Activated T-cell treated with anti-CD3 and anti-CD28 coated beads, Interleukin-2, amount 50 U/mL, for 1 hour (primary cell): ENCODE measurements around the gene PIP5K1C.
A peak's percentile ranks its signal among the peaks of the same experiment; 100 is the strongest.

Experiments
- DNase-seq: peaks from one replicate; pipeline ENCODE4 v3.0.0-alpha.2; 2020

PIP5K1C gene

DNA sequence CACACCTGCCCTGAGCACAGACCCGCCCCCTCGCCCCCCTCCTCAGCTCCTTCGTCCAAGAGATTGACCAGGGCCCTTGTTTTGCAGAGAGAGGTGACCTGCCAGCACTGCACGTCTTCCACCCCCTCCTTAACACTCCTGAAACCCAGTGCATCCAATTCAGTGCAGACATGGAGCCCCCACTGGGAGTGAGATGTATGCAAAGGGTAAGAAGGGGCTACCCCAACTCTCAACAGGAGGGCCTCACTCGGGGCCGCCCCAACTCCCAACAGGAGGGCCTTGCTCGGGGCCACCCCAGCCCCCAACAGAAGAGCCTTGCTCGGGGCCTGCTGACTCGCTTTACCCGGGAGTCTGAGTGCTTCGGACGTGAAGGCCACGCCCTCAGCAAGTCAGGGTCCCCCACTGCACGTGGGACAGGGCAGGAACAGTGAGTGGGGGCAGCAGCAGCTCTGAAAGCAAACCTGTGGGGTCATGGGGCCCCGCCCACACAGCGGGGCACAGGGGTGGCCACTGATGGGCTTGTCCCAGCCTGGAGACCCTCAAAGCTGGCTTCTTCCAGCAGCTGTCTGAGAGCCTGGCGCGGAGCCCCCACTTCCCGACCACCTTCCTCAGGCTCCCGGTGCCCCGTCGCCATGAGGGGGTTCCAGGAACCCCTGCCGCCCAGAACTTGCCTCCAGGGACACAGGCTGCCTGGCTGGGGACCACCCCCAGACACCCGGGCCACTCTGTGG is 79.3 kb downstream of the PIP5K1C start:
- no peak for DNase-seq

DNA sequence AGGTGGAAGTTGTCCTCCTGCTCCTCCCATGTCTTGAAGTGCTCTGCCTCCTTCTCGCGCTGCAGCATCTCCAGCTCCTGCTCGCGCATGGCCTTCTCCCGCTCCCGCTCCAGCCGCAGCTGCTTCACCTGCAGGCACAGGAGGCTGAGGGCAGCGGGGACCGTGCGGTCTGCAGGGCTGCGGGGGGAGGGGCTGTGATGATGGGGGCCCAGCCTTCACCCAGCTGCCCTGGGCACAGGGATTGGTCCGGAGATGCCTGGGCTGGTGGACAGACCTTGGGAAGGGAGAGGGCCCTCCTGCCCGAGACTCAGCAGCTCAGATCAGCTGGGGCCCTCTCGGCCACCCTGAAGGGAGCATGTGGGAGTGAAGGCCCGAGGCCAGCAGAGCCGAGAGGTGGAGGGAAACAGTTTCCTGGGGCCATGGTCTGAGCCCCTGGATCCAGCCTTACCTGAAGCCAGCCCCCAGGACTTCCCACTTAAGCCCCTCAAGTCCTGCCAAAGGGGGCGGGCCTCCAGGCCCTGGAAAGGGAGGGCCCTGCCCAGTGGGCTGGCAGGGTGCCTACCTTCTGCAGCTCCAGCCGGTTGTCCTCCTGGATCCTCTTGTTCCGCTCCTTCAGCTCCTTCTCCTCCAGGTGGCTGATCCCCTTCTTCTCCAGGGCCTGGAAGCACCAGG is 80.0 kb downstream of the PIP5K1C start:
- DNase-seq = no peak

DNA sequence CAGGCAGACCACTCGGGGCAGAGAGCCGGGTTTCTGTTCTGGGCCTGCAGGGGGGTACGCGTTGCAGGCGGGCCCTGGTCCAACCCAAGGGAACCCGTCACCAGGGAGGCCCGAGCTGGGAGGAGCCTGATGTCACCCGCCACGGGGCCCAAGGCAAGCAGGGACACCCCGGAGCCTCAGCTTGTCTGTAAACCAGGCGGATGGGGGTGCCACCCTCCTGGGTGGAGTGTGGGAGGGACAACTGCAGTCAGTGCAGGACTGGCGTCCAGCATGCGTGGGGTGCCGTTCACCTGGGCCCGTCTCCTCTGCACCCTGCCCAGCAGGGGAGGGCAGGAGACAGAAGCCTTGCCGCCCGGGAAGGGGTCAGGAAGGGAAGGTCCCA is 80.6 kb downstream of the PIP5K1C start:
- no peak for DNase-seq

DNA sequence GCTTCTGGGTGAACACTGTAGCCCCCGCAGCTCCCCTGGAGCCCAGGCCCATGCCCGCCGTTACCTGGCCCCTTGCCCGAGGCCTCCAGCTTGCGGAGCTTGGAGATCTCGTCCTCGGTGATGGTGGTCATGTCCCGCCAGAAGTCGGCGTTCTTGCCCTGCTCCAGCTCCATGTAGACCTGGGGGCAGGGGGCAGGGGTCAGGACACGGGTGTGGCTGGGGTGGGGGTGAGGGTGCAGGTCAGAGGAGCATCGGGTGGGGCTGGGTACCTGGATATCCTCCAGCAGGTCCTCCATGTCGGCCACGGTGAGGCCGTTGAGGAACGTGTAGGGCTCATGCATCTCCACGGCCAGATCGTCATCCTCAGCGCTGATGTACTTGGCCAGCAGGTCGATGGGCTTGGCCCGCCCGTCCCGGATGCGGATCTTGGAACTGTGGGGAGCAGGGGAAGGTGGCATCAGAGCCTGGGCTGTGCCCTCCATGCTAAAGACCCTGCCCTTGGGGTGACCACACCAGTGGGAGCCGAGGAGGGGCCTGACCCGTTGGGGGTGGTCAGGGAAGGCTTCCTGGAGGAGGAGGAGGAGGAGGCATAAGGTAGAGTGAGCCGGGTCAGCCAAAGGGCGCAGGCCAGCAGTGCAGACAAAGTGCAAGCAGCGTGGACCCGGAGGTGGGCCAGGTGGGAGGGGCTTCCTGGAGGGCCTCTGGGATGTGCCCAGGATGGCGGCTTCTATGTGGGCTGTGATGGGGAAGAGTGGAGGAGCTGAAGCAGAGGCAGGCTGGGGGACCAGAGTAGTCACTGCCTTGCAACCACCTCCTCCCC is 81.2 kb downstream of the PIP5K1C start:
- DNase-seq = no peak

DNA sequence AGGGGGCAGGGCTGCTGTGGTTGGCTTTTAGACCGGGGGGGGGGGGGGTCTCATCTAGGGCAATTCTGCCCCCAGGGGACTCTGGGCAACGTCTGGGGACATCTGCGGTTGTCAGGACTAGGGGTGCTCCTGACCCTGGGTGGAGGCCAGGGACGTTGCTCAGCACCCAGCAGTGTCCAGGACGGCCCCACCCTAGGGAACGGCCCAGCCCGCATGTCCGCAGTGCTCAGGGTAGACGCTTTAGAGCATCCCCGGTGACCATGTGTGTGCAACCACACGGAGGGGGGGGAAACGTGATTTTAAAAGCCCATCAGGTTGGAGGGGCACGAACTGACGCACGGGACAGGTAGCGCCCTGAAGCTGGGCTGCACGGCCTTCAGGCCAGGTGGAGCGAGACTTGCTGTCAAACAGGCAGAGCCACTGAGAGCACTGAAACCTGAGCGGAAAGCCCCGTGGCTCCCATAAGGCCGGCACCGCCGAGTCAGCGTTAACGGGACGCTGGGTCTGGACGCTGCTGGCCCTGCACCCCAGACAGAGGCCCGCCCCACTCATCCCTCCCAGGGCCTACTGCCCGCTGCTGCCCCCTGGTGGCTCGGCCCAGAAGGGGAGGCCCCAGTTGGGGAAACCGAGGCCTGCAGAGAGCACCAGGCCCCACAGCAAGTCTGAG is 82.0 kb downstream of the PIP5K1C start:
- DNase-seq = peak; percentile 65

DNA sequence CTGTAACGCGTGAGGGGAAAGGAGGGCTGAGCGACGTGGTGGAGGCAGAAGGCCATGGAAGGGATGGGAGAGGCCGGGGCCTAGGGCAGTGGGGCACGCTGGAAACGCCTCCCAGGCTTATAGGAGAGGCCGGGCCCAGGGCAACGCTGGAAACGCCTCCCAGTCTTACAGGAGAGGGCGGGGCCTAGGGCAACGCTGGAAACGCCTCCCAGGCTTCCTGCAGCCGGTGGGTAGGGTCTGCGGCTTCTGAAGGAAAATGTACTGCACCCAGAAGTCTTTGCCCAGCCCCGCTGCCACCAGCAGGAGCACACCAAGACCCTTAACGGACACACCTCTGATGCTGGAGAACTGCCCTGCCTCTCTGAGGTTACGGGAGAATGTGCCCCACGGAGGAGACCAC is 82.8 kb downstream of the PIP5K1C start:
- DNase-seq = no peak

DNA sequence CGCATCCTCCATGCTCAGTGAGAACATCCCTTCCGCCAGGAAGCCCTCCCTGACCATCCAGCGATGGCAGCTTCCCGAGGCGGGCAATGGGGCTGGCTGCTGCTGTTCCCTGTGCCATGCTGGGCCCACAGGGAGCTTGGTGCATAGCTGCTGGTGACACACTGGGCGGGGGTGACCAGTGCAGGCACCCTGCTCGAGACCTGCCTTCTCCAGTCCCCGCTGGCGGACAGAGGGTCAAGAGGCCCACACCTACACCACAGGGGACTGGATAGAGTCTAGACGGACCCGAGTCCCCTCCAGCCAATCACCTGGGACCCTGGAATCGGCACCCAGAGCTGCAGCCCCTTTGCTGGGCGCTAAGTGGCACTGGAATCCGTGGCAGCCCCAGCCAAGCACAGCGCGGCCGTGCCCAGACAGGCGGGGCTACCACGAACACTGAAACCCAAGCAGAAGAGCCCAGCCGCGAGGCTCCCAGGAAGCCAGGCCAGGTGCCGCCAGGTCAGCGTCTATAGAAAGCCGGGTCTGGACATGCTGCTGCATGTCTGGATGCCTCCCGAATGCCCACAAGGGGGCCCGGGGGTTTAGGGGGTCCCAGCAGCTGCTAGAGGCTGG is 84.6 kb downstream of the PIP5K1C start:
- no peak for DNase-seq

DNA sequence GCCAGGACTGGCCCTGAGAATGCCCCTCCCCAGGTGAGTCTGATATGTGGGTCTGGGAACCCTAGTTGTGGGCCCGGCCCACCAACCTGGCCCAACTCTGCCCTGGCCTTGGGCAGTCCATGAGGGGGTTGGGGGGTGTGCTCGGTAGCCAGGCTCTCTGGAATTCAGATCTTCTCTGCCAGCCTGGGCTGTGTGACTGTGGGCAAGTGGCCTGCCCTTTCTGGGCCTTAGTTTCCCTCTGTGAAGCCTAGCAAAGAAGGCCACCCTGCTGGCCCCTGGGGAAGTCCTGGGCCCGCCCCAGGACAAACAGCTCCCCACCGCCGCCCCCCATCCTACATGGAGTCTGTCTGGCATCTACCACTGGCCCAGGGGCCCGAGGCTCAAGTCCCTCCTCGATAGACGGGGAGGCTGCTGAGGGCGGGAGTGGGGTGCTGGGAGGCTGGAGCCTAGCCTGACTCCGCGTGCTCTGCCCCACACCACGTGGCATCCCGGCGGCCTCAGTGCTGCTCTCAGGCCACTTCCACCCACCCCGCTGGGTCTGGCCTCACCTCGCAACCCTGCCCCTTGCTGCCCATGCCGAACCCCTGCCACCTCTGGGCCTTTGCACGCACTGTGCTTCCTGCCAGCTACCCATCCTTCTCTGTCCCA is 85.3 kb downstream of the PIP5K1C start:
- no peak for DNase-seq

DNA sequence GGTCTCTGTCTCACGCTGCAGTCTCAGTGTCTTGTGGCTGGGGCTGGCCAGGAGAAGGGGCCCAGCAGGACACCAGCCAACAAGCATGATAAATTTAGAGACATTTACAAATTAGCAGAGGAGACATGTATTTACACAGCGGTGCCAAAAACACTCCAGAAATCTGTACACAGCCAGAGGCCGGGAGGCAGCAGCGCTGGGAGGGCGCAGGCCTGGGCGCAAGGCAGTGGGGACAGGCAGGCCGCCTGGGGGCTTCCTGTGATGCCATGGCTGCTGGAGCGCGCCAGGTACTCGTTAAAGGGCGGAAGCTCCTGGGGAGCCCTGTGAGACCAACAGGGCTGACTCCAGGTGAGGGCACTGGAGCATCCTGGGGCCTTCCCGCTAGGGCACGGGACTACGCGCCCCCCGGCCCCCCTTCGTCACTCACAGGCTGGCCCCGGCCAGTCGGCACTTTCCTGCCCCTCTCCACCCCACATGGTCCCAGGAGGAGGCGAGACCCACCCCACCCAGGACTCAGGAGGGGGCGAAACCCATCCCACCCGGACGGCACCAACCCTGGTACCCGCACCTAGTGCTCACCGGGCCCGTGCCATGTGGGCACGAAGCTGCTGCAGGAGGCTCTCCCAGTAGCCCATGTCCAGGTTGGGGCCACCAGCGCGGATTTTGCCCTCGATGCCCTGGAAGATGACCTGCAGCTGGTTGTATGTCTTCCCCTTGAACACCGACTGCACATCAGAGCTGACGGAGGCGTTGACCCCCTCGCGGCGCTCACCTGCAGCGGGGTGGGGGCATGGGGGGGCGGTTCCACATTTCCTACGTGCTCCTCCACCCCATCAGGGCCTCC is 86.2 kb downstream of the PIP5K1C start:
- DNase-seq = no peak

DNA sequence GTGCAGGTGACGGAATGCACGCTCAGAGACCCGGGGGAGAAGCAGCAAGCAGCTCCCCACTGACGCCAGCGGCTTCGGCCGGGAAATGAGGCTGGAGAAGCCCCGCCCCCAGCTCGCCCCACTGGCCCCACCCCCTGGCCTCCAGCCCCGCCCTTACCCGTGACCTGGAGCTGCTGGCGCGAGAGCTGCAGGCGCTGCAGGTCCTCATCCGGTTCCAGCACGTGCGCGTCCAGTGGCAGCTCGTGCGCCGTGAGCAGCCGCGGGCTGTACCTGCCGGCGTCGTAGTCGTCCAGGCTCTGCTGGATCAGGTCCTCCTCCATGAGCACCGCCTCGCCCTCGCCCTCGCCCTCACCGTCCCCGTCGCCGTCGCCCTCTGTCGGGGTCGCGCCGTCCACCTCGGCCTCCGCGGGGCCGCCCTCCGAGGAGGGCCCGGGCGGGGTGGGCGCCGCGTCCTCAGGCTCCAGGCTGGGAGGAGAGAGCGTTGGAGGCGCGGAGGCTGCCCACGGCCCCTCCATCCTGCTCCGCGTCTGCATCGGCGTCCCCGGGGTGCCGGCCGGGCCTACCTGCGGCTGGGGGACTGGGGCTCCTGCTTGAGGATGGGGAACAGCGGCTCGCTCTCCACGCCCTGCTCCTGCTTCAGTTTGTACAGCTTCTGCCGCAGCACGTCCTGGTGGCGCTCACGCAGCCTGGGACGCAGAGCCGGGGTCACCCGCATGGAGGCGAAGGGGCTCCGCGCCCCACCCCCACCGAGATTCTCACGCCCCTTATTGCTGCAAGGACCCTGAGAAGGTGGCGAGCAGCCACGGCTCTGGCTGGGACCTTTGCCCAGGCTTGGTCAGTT is 87.1 kb downstream of the PIP5K1C start:
- DNase-seq = no peak

DNA sequence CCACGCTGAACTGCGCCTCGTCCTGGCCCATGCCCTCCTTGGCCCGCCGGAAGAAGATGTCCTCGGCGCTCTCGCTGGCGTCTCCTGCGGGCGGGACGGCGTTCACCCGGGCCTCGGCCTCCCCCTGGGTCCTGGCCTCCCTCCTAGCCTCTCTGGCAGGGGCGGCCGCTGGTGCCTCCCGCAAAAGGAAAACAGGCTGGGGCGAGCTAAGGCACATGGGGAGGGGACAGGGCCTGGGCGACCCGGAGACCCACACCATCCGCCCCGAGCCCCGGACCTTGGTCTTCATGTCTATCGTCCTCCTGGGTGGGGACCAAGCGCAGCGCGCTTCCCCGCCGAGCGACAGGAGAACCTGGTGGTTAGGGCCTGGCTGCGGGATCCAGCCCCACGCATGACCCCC is 87.9 kb downstream of the PIP5K1C start:
- DNase-seq = no peak

DNA sequence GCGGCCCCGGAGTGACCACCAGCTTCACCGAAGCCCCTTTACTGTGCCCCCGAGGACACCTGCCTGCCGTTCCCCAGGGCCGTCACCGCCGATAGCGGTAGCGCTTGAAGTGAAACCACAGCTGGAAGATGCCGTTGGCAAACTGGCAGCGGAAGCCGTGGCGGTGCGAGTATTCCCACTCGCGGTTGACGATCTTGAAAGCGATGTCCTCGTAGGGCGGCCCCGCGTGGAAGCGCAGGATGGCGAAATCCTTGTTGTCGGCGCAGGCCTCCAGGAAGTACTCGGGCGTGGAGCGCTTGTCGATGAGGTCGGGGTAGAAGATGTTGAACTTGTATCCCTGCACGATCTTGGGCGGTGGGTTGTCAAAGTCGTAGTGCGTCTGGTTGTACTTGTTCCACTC is 88.4 kb downstream of the PIP5K1C start:
- no peak for DNase-seq

DNA sequence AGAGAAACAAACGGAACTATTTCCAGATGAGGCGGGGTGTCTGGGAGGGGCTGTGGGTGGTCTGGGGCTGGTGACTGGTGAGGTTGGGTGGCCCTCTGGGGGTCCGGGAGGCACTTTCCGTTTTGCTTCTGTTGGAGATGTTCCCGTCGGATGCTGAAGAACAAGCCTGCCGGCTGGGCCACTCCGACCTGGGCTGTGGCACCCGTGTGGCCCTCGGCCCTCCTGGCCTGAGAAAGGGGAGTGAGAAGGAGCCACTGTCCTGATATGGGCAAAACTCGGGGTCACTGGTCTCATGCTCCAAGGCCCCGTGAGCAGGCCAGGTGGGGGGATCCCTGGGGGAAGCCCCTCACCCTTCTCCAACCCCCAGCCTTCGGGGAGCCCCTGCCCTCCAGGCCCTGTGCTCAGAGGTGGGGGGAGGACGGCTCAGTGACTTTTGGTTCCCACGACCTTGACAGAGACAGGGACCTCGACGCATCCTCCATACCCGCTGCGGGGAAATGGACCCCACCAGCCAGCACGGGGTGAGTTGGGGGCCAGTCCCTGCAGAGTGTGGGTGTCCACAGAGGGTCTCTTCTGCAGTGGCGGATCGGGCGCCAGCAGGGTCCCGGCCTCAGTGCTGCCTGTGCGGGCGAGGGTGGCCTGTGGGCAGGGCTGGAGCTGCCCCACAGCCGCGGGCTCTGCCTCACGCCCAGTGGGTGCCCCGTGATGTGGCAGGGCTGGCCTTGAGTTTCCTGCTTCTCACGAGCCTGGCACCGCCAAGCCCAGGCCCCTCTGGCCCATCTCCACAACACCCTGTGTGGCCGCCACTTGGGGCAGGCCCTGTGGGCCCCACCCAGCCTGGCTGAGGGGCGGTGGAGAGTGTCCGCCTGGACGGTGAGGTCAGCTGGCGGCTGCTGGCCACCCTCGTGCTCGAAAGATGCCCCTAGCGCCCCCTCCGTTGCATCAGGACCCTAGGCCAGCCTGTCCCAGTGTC is 89.2 kb downstream of the PIP5K1C start:
- DNase-seq = no peak

DNA sequence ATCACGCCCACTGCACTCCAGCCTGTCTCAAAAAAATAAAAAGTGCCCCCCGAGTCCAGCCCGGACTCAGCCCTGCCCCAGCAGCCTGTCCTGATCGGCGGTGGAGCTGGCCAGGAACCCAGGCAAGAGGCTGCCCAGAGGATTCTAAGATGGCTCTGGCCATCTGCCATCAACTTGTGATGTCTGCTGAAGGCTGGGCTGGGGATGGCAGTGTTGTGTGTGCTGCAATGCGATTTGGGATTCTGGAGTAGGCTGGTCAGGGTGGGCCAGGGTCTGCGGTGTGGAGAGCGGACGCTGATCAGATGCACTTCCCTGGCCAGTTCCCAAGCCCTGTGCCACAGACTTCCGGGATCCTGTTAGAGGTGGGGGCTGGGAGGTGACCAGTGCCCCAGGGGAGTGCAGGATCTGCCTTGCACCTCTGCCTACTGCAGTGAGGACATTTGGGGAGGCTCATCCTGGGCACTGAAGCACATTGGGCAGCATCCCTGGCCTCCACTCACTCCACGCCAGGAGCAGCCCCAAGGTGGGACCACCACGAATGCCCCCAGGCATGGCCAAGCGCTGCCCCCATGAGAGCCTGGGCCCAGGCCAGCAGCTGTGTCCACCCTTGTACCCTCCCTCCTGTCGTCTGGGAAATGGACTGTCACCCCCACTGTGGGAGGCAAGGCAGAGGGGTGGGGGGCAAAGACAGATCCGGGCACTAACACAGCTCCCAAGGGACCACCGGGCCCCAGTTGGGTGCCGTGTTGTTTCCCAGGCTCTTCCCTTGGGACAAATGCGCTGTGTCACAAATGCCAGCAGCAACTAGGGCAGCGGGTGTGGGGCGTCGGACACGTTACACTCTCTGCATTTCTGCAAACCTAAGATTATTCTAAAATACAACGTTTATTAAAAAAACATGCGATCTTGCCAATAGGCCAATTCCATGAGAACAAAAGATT is 90.2 kb downstream of the PIP5K1C start:
- no peak for DNase-seq

DNA sequence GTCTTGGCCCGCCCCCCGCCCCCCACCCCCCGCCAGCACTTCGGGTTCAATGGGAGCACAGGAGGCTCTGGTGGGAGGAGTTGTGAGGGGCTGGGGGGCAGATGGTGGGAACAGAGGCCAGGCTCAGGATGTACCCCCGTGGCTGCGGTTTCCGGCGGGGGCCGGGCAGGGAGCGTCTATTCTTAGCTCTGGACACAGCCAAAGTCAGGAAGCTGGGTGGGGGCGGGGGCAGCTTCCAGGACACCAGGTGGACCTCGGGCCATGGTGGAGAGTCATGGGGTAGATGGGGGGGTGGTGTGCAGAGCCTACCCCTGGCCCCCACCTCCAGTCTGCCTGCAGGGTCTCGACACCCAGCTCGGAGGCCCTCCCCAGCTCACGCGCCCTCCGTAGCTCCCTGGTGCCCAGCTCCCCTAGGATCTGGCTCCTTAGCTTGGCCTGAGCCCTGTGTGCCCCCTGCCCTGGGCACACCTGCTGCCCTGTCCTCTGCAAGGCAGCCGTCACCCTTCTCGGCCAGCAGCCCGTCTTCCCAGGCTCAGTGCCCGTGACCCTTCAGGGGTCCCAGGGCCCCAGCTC is 91.4 kb downstream of the PIP5K1C start:
- no peak for DNase-seq

DNA sequence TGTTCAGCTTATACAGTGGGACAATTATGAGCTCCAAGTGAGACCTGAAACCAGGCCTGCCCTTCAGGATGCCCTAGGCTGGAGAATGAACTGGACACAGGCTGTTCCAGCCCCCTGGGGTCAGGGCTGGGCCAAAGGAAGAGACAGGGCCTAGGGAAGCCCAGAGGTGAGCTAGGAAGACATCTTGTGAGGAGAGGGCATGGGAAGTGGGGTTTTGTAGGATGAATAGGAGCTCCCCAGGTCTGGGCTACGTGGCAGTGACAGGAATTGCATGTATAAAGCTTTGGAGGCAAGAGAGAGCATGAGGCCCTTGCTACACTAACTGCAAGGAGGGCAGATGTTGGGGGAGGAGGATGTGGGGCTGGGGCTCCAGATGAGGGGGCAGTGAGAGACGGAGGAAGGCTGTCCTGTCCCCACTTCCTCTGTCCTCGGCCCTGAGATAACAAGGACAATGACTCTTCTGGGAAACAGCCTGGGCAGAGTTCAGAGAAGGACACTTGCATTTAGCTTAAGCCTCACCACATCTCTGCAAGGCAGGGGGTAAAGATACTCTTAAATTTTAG is 92.1 kb downstream of the PIP5K1C start:
- DNase-seq = no peak
